RPMI7951 (cell line): Measurements from ENCODE around the gene FOXB2. TPM values are rescaled to one million over a fixed set of nuclear protein-coding genes. Genes with fewer than 3 reads are reported as not detected.
"Not testable (repeated sequence)": the region's sequence is repeated elsewhere in the genome, so short reads cannot be mapped to it uniquely, and the experiment has no call there.

Experiments used
- DNase-seq: peaks from one replicate; pipeline ENCODE4 v3.0.0-alpha.2; 2012; ENCODE audit warnings: low read depth
- total RNA-seq: library from RNA; depleted of rRNA; stranded (reverse); fragments of >200 nt; shearing (Covaris generic); gene quantifications from 2 replicates; pipeline ENCODE4 v1.2.3, GENCODE V29; 2014

Gene FOXB2
- total RNA-seq, 1 experiment from 2014 or later, result not detected

DNA sequence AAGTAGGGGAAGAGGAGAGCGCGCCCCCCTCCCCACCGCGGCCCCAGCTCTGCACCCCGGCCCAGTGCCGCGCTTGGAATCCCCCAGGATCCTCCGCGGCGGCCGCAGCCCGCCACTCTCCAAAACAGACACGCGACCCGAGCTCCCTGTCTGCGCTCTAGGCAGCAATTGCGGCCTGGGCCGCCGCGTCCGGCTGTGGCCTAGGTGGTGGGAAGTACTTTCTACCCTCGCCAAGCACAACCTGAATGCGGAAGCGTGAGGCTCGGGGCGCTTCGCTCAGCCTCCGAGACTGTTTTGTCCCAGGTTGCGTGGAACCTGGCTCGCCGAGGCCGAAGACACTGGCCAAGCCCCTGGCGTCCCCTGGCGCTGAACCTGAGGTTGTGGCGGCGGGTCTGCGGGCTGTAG, 3.3 kb upstream of the FOXB2 start:
- DNase-seq, result no peak

DNA sequence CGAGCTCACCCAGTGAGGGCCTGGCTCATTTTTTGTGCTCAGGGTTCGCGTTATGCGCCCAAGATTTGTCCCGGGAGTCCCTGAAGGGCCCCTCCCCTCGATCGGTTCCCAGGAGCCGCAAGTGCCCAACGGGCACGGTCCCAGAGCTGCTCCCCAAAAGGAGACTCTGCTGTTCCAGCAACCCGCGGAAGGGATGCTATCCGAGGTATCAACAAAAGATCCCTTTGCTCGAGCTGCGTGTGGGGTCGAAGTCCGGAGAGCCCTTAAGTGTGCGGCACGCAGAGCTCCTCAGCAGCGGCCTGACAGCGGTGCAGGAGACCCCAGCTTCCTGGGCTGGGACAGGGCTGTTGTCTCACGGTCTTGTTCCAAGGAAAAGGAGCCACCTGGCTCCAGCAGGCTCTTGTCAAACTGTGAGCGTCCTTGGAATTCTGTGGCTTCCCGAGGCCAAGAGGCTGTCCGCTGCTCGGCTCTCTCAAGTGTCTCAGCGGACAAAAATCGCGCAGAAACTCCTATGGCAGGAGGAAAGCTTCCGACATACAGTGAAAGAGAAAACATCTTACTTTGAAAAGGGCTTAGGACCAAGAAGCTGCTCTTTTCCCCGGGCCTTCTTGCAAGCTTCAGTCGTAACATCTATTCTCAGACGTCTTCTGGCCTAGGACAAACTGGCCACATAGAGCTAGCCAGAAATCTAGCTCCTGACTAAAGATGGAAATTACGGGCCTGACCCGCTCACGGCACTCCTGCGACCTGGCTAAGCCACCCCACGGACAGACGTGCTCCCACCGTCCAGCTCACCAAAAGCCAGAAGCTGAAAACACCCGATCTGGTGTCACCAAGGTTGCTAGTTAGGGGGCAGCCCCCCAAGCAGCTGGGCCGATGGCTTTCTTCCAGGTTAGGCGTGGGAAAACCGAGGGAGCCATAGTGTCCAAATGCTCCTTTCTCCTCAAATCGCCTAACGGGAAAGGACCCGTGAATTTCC, 2.6 kb upstream of the FOXB2 start:
- no peak for DNase-seq

DNA sequence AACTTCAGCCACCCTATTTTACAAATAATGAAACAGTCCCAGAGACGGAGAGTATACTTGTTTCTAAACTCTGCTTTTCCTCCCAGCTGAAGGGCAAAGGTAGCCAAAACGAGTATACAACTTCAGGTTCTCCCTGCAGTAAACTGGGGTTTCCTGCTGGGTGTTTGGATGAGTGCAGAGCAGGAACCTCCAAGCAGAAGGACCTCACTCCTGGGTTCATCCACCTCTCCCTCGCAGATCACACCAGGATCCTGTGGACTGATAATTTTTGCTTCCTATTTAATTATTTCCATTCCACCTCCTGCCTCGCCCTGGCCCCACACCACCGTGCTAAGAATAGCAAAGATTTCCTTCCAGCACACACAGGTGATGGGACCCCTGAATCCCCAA, 2.0 kb upstream of the FOXB2 start:
- DNase-seq, result no peak

DNA sequence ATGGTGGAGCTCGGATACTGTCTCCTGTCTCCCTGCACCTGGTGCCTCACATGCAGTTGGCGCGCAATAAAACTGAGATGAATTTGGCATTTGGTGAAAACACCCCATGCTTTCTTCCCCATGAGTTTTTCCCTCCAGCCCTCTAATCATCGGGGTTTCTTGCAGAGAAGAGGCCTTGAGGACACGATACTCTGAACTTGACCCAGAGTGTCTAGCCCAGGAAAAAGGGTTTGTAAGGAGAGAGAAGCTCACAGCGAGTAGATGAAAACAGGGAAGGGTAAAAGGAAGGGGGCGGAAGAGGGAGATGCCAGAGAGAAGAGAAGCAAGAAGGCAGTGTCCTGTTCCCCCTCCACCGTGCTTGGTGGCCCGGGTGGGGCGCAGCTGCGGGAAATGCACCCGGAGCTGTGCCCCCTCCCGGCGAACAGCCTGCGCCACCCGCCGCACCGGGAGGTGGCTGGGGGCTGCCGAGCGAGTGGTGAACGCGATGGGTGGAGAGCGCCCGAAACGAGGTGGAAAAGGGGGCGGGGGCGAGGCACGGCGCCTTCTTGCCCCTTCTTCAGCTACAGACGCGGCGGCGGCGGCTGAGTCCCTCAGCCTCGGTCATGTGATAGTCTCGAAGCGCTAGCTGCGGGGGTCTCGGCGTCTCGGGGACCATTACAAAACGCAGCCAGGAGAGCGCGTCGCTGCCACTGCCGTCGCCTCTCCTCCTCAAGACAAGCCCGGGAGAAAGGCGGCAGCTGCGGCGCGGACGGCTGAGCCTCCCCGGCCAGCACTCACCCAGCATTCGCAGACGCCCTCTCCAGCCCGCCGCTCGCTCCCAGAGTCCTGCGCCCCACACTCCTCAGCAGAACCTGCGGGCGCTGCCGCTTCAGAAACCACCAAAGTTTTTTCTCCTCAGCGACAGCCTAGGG, 1.1 kb upstream of the FOXB2 start:
- DNase-seq, result no peak

DNA sequence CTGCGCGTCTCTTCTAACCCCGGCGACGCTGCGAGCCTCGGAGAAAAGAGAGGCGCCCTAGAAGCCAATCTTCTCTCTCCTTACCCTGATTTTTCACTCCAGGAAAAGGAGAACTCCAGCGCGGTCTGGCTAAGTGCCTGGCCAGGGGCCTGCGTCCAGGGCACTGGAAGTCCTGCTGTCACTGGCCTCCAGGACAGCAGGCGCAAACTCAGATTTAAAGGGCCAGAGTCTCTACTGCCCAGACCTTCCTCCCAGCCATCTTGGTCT, 553 bp upstream of the FOXB2 start:
- DNase-seq, result no peak

DNA sequence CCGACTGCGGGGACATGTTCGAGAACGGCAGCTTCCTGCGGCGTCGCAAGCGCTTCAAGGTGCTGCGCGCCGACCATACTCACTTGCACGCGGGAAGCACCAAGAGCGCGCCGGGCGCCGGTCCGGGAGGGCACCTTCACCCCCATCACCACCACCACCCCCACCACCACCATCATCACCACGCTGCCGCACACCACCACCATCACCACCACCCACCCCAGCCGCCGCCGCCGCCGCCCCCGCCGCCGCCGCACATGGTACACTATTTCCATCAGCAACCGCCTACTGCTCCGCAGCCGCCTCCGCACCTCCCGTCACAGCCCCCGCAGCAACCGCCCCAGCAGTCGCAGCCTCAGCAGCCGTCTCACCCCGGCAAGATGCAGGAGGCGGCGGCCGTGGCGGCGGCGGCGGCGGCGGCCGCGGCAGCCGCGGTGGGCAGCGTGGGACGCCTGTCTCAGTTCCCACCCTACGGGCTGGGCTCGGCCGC, 514 bp downstream of the FOXB2 start:
- no peak for DNase-seq

DNA sequence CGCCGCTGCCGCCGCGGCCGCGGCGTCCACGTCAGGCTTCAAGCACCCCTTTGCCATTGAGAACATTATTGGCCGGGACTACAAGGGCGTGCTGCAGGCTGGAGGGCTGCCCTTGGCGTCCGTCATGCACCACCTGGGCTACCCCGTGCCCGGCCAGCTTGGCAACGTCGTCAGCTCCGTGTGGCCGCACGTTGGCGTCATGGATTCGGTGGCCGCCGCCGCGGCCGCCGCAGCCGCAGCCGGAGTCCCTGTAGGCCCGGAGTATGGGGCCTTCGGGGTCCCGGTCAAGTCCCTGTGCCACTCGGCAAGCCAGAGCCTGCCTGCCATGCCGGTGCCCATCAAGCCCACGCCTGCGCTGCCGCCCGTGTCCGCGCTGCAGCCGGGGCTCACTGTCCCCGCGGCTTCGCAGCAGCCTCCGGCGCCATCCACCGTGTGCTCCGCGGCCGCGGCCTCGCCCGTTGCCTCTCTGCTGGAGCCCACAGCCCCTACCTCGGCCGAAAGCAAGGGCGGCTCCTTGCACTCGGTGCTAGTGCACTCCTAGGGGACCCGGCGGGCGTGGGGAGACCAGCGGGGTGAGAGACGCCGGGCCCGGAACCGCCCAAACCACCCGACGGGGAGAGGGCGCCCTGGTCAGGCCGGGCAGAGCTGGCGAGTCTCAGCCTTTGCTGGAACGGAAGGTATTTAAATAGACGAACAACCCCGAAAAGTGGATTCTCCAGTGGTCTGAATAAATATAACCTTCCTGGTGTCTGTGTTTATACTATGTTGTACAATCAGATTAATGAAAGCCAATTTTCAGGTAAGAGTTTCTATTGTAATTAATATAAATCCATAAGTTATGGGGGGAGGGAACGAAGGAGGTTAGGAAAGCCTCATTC, 1.2 kb downstream of the FOXB2 start:
- DNase-seq, result no peak

DNA sequence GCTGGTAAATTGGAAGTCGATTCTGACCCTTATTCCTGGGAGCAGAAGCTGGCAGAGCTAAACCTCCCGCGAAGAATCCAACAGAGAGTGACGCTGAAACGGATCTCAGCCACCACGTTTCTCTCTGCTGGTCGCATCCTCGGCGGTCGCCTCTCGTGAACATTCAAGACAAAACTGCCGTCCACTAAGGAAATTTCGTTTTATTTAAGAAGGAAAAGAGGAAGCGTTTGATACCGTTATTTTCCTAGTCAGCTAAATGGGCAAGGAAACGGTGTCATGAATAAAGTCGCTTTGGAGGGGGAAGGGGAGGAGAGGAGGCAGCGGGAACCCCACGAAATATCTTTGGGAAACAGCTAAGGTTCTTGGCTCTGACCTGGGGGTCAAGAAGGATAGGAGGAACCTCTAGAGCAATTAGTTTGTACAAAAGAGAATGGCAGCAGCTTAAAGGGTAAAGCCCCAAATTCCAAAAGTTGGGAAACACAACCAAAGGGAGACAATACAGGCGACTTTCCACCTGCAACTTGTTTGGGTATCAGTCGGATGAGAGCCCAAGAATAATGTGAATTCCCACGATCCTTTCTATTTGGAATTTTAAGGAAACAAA, 1.9 kb downstream of the FOXB2 start:
- DNase-seq, result no peak

DNA sequence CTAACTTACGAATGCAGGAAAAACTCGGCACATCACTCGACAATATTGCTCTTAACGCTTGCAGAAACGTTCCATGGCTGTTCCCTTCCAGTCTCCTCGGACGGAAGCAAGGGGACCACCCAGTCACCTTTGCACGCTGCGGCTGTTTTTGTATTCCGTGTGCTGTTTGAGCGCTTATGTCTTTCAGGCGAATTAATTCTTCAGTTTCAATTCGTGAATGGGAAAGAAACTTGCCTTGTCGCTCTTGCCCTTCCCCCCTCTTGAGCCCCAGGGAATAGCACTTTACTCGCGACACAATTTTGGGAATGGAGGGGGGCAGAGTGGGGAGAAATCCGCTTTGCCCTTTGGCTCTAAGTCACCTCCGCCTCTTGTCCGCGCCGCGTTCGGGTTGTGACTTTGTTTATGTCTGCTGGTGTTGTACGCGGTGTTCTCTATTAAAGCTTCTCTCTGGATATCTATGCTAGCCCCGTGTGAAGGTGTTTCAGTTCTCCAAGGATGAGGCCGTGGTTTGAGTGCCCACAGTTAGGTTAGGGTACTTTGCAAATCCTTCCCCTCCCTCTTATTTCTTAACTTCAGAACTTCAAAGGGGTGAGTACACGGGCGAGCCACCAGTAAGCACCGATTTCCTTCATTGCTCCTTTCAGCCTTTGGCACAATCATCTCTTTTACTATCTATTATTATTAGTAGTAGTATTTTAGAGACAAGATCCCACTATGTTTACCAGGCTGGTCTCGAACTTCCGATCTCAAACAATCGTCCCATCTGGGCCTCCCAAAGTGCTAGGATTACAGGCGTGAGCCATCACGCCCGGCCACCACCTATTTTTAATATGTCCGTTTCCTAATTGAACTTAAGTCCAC, 2.7 kb downstream of the FOXB2 start:
- no peak for DNase-seq

DNA sequence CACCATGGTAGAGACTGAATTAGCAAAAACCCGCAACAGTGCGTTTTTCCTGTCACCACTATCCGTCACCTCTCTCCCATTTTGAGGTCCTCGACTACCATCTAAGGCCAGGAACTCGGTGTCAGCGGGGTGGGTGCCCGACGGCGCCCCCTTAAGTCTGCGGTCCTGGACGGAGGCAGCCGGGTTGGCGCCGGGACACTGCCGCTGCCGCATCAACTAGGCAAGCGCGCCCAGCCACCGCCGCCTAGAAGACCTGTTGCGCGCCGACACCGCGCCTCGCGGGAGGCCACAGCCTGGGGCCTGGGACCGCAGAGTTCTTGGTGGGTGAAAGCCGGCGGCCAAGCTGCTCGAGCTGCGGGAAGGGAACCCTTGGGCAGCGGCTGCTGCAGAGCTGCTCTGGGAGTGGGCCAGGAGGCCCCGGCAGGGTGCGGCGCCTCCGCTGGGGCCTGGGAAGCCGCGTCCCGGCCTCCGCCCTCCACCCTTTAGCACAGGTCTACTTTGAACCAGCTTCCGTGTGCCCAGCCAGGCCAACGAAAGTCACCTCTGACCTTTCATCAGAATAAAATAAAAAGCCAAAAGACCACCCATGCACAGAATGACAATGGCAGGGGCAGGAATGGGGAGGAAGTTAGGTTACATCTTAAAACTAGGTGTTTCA, 3.5 kb downstream of the FOXB2 start:
- no peak for DNase-seq

DNA sequence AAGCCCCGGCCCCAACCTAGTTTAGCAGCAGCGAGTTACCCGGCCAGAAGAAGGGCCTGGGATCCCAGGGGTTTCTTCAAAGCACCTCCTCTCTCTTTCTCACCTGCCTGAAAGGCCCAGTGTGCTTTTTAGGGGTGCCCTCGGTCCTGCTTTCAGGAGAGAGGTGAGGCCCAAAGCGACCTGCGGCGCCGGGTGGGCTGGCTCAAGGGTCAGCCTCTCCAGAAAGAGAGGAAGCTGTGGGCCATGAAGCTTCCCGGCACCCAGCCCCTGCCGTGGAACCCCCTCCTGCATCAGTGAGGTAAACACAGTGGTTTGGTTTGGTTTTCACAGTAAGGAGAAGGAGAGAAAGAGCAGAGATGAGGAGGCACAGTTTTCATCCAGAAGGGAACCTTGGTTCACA, 4.3 kb downstream of the FOXB2 start:
- no peak for DNase-seq

DNA sequence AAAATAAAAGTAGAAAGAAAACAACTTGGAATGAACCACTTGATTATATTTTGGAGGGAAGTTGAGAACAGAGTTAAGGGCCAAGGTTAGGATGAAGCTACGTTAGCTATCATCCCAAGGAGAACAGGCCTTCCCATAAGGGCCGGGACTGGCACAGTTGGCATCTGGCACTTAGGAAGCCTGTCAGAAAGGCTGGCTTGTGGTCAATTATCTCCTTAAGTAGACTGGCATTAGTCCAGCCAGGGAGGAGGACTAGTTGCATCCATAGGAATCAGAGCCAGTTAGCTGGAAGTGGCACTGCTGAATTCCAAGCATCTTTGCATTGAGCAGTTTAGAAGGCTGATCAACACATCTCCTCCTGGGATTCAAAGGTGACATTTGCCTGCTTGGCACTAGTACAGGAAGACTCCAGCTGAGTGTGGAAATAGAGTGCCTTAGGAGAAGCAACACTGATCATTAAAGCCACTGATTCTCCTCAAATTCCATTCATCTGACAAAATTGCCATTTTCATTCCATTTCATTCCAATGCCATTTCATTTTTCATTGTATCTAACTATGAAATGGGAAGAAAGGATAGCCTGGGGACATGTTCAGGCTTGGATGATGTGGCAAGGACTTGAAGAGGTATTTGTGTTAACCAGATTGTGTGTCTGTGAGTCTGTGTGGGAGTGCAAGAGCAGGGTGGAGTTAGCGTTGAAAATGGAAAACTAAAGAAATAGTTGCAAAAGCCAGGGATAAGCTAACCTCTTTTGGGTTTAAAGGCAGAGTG, 5.5 kb downstream of the FOXB2 start:
- DNase-seq, result no peak

DNA sequence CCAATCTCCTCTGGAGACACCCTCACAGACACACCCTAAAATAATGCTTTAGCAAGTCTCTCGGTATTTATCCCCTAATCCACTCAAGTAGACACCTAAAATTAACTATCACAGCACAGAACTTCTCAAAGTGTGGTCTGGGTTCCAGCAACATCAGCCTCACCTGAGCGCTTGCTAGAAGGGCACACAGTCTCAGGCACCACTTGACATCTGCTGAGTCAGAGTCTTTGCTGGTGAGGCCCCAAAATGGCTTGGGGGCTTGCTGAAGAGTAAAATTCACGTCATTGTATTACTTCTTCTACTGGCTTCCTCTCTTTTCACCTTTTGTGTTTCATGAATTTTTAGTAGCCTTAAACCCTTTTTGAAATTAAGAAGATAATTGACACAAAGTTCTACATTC, 9.0 kb downstream of the FOXB2 start:
- DNase-seq, result no peak

DNA sequence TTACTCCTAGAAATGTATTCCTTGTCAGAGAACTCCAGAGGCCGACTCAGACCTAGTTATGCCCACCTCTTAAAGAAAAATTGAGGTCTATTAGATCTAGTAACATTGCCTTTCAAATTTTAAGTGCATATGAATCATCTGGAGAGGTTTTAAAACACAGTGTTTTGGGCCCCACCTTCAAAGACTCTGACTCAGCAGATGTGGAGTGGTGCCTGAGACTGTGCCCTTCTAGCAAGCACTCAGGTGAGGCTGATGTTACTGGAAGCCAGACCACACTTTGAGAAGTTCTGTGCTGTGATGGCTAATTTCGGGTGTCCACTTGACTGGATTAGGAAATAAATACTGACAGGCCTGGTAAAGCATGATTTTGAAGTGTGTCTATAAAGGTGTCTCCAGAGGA, 10.6 kb downstream of the FOXB2 start:
- no peak for DNase-seq

DNA sequence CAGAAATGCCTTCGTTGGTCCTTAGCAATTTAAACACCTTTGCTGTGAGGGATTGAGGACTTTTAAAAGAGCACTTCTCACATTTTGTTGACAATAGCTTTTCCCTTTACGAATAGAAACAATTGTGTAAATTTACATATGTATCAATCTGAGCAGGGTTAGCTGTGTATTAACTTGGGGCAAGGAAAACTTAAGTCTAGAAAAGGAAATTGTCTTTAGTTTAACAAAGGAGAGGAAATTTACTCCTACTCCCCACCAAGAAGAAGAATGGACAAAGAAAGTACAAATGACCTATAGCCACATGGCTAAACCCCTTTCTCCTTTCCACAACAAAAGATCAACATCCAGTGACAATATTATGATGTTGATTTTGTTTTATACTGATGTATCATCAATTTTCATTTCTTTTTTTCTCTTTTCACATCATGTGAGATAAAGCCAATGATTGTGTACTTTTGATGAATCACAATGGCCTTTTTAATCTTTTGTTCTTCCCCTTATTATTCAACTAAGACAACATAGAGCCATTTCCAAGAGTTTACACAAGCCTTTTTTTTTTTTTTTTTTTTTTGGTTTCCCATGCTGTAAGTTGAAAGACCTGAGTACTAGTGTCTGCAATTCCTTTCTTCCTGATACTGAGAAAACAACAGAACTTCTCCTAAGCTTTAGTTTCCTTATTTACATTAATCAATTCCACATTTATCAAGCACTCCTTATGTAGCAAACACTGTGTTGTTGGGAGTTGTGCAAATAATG, 19.0 kb downstream of the FOXB2 start:
- DNase-seq, result no peak

DNA sequence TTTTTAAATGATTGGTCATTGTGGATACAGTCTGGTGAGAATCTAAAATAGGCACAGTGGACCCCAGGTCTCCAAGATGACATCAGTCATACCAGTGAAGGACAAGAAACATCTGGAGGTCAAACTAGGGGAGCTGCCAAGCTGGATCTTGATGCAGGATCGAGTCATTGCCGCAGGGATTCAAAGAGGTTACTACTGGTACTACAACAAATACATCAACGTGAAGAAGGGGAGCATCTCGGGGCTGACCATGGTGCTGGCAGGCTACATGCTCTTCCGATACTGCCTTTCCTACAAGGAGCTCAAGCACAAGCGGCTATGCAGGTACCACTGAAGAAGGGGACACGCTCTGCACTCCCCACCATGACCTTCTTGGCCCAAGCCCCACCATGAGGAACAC, 20.9 kb downstream of the FOXB2 start:
- DNase-seq, result no peak

DNA sequence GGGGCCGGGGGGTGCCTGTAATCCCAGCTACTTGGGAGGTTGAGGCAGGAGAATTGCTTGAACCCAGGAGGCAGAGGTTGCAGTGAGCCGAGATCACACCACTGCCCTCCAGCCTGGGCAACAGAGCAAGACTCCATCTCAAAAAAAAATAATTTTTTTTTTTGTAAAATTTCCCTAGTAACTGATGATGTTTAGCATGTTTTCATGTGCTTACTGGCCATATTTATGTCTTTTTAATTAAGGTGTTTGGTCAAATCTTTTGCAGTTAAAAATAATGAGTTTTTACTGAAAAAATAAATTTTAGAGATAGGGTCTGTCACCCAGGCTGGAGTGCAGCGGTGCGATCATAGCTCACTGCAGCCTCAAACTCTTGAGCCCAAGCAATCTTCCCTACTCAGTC, 24.3 kb downstream of the FOXB2 start:
- not testable (repeated sequence) for DNase-seq

DNA sequence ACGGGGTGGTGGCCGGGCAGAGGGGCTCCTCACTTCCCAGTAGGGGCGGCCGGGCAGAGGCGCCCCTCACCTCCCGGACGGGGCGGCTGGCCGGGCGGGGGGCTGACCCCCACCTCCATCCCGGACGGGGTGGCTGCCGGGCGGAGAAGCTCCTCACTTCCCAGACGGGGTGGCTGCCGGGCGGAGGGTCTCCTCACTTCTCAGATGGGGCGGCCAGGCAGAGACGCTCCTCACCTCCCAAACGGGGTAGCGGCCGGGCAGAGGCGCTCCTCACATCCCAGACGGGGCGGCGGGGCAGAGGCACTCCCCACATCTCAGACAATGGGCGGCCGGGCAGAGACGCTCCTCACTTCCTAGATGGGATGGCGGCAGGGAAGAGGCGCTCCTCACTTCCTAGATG, 41.2 kb downstream of the FOXB2 start:
- DNase-seq, result not testable (repeated sequence)
